Measurements from ENCODE around the gene LAG3.

Gene LAG3

GRCh38 chr12:6790496-6791150, 18.3 kb downstream of the LAG3 start:
- DNase-seq, result peak; percentile 39

- no peak for DNase-seq
Observed at GRCh38 chr12:6791931-6792520, 19.7 kb downstream of the LAG3 start.

GRCh38 chr12:6792522-6793201, 20.3 kb downstream of the LAG3 start:
- DNase-seq, result peak; percentile 30

GRCh38 chr12:6795088-6795487, 22.8 kb downstream of the LAG3 start:
- DNase-seq, result no peak

- DNase-seq, result no peak
Observed at GRCh38 chr12:6796576-6796975, 24.3 kb downstream of the LAG3 start.

GRCh38 chr12:6799147-6799546, 26.8 kb downstream of the LAG3 start:
- no peak for DNase-seq

GRCh38 chr12:6807170-6807569, 34.9 kb downstream of the LAG3 start:
- DNase-seq, result no peak

- DNase-seq, result no peak
Observed at GRCh38 chr12:6809056-6809455, 36.7 kb downstream of the LAG3 start.

GRCh38 chr12:6810758-6811157, 38.4 kb downstream of the LAG3 start:
- no peak for DNase-seq

- no peak for DNase-seq
Observed at GRCh38 chr12:6813363-6813762, 41.0 kb downstream of the LAG3 start.

GRCh38 chr12:6816598-6816997, 44.3 kb downstream of the LAG3 start:
- no peak for DNase-seq

GRCh38 chr12:6817098-6817497, 44.8 kb downstream of the LAG3 start:
- DNase-seq, result no peak

GRCh38 chr12:6817662-6818157, 45.4 kb downstream of the LAG3 start:
- DNase-seq, result no peak

- no peak for DNase-seq
Observed at GRCh38 chr12:6818222-6818621, 45.9 kb downstream of the LAG3 start.

GRCh38 chr12:6818645-6819044, 46.3 kb downstream of the LAG3 start:
- DNase-seq, result no peak

- DNase-seq, result no peak
Observed at GRCh38 chr12:6819106-6820030, 47.0 kb downstream of the LAG3 start.

GRCh38 chr12:6820166-6820565, 47.8 kb downstream of the LAG3 start:
- no peak for DNase-seq

GRCh38 chr12:6821591-6822425, 49.5 kb downstream of the LAG3 start, which contains the start of gene GPR162:
Gene GPR162 (plus strand): TSS chr12:6821821. CDS start chr12:6823899, 2,078 bp downstream.
- no peak for DNase-seq

- DNase-seq, result no peak
Observed at GRCh38 chr12:6822426-6823135, 50.3 kb downstream of the LAG3 start.

GRCh38 chr12:6823182-6824084, 51.1 kb downstream of the LAG3 start:
- DNase-seq, result no peak

Data from CD4-positive, alpha-beta T cell treated with Interleukin-4 for 4 hours (primary cell).